Natural killer cell (primary cell): ENCODE data around the gene BLM. TPM values are rescaled to one million over a fixed set of nuclear protein-coding genes. Genes with fewer than 3 reads are reported as not detected.
"Not testable (repeated sequence)": the region's sequence is repeated elsewhere in the genome, so short reads cannot be mapped to it uniquely, and the experiment has no call there.

Experiments used
- ATAC-seq, 3 donors: fragments of 150-1000 bp in 2 of 3; fragments of 200-7000 bp in 1 of 3; cut with Tn5 transposase; 1 replicate in 1 of 3; 2 replicates in 2 of 3; pipeline ENCODE4 v1.10.0; 2021; ENCODE audit warnings: mild to moderate bottlenecking in 2 of 3, moderate library complexity in 2 of 3
- DNase-seq, 2 donors: peaks; one replicate each; pipeline versions ENCODE4 v3.0.0 to v3.0.0-alpha.2; 2013 to 2021; ENCODE audit warnings: mixed read lengths in 1 of 2
- H3K27ac ChIP-seq: one replicate; pipeline ENCODE4 v1.5.1; 2013; ENCODE audit warnings: mild to moderate bottlenecking, low read length
- H3K27me3 ChIP-seq: one replicate; pipeline ENCODE4 v1.6.1; 2013; ENCODE audit warnings: low read length; ENCODE audit not compliant: control insufficient read depth, insufficient read depth
- H3K36me3 ChIP-seq: one replicate; pipeline ENCODE4 v1.6.1; 2013; ENCODE audit warnings: low read length; ENCODE audit not compliant: control insufficient read depth, insufficient read depth
- H3K4me1 ChIP-seq: one replicate; pipeline ENCODE4 v1.6.1; 2013; ENCODE audit warnings: low read length; ENCODE audit not compliant: control insufficient read depth, insufficient read depth
- H3K4me3 ChIP-seq: one replicate; pipeline ENCODE4 v1.5.1; 2013; ENCODE audit warnings: low read length
- H3K9me3 ChIP-seq: one replicate; pipeline ENCODE4 v1.6.1; 2013; ENCODE audit warnings: low read length; ENCODE audit not compliant: control insufficient read depth, insufficient read depth
- H3K27ac Mint-ChIP-seq, 2 donors: one replicate each; pipeline ENCODE4 v1.8.0; 2022; ENCODE audit warnings: mild to moderate bottlenecking in 2 of 2, mixed read lengths in 2 of 2, moderate library complexity in 1 of 2
- H3K27me3 Mint-ChIP-seq, 2 donors: one replicate each; pipeline ENCODE4 v1.8.0; 2022; ENCODE audit warnings: low read depth in 2 of 2, mixed read lengths in 2 of 2
- H3K36me3 Mint-ChIP-seq: one replicate; pipeline ENCODE4 v1.8.0; 2022; ENCODE audit warnings: mixed read lengths
- H3K4me1 Mint-ChIP-seq, 2 donors: one replicate each; pipeline ENCODE4 v1.8.0; 2022; ENCODE audit warnings: mixed read lengths in 2 of 2
- H3K4me3 Mint-ChIP-seq: one replicate; pipeline ENCODE4 v1.8.0; 2022; ENCODE audit warnings: mild to moderate bottlenecking, moderate library complexity, mixed read lengths
- H3K9me3 Mint-ChIP-seq, 2 donors: one replicate each; pipeline ENCODE4 v1.8.0; 2022; ENCODE audit warnings: mixed read lengths in 2 of 2
- CTCF ChIP-seq: fragments of 200-600 bp; IDR thresholded peaks from one replicate; pipeline ENCODE4 v1.8.0; 2022; ENCODE audit warnings: antibody characterized with exemption
- WGBS: methylation state at CpG from one replicate; pipeline ENCODE4 v1.1.7; 2013; ENCODE audit warnings: missing lambda C conversion rate; ENCODE audit not compliant: insufficient coverage; 5-methylcytosine and 5-hydroxymethylcytosine counted together
- intact Hi-C: fragments of 100-400 bp; cut with micrococcal nuclease; formaldehyde crosslinking; loops from one replicate; pipeline ENCODE4 v1.14.2; 2022
- total RNA-seq, 4 donors: library from RNA; stranded (reverse); fragments of 120-200 nt in 1 of 4; gene quantifications; one replicate each; pipeline versions ENCODE4 v1.2.3 to v1.2.4, GENCODE V29; 2013 to 2022

BLM gene
- total RNA-seq, 3 donors from 2014 or later (not counting 1 experiment from before 2014, with no cell fraction given): 9.9 to 15.9 (median 14.1) TPM

- TF ChIP-seq CTCF: no peak
- Mint-ChIP-seq H3K27me3 (no peaks in the 10 kb centered on the region), H3K36me3 (no peaks in the 10 kb centered on the region), H3K4me1 (peaks cover 0 to 22% of the 10 kb centered on the region in 2 donors), H3K9me3 (no peaks in the 10 kb centered on the region), H3K4me3 (no peak overlapping the region), H3K27ac (peak overlapping the region in 1 of 2 donors; percentile 71)
- DNase-seq (no peak), ATAC-seq (peak in 1 of 3 donors; percentile 55)
- no peaks in the 10 kb centered on the region for H3K27me3 ChIP-seq
- intact Hi-C loops: no loop called here
- no CpG with 5 or more reads among the region's 1 CpG for WGBS
- no peak overlapping the region for H3K4me3 ChIP-seq
- no peaks in the 10 kb centered on the region for H3K9me3 ChIP-seq
- H3K36me3 ChIP-seq: no peaks in the 10 kb centered on the region
- H3K27ac ChIP-seq: no peak overlapping the region
- no peaks in the 10 kb centered on the region for H3K4me1 ChIP-seq
Measured at GRCh38 chr15:90735923-90736322, 18.8 kb downstream of the BLM start.

GRCh38 chr15:90740545-90740944, 23.4 kb downstream of the BLM start:
- H3K36me3 Mint-ChIP-seq, H3K27ac ChIP-seq, H3K27me3 ChIP-seq, H3K9me3 Mint-ChIP-seq, DNase-seq, H3K9me3 ChIP-seq, H3K36me3 ChIP-seq, H3K4me3 Mint-ChIP-seq, ATAC-seq, H3K4me3 ChIP-seq, intact Hi-C loops, H3K27me3 Mint-ChIP-seq, H3K4me1 ChIP-seq, H3K27ac Mint-ChIP-seq: not testable (repeated sequence)
- peaks cover 5 to 24% of the 10 kb centered on the region in 2 donors for H3K4me1 Mint-ChIP-seq
- WGBS: 77% methylated on average over 3 of the region's 3 CpGs

- WGBS: 30% methylated on average over 3 of the region's 3 CpGs
- Mint-ChIP-seq H3K4me1 (peaks cover 5 to 11% of the 10 kb centered on the region in 2 donors), H3K27me3 (no peaks in the 10 kb centered on the region), H3K4me3 (no peak overlapping the region), H3K27ac (no peak overlapping the region), H3K36me3 (no peaks in the 10 kb centered on the region), H3K9me3 (no peaks in the 10 kb centered on the region)
- Histone ChIP-seq H3K36me3 (no peaks in the 10 kb centered on the region), H3K27me3 (no peaks in the 10 kb centered on the region), H3K9me3 (no peaks in the 10 kb centered on the region), H3K4me3 (no peak overlapping the region), H3K27ac (no peak overlapping the region), H3K4me1 (no peaks in the 10 kb centered on the region)
- intact Hi-C loops: no loop called here
- peak in 1 of 2 donors; percentile 11 for DNase-seq
- TF ChIP-seq CTCF: no peak
- ATAC-seq: peak in 1 of 3 donors; percentile 48
Measured at GRCh38 chr15:90742087-90742486, 24.9 kb downstream of the BLM start.

- H3K27me3 Mint-ChIP-seq: no peaks in the 10 kb centered on the region
- Histone ChIP-seq H3K9me3 (no peaks in the 10 kb centered on the region), H3K27me3 (no peaks in the 10 kb centered on the region), H3K4me3 (no peak overlapping the region), H3K36me3 (no peaks in the 10 kb centered on the region), H3K4me1 (no peaks in the 10 kb centered on the region), H3K27ac (no peak overlapping the region)
- no peak overlapping the region for H3K4me3 Mint-ChIP-seq
- DNase-seq: no peak
- H3K27ac Mint-ChIP-seq: no peak overlapping the region
- intact Hi-C loops: no loop called here
- H3K4me1 Mint-ChIP-seq: peaks cover 5 to 9% of the 10 kb centered on the region in 2 donors
- ATAC-seq: no peak
- no peak for TF ChIP-seq CTCF
- WGBS: no CpG with 5 or more reads among the region's 1 CpG
- H3K9me3 Mint-ChIP-seq: no peaks in the 10 kb centered on the region
- no peaks in the 10 kb centered on the region for H3K36me3 Mint-ChIP-seq
Measured at GRCh38 chr15:90743407-90743806, 26.3 kb downstream of the BLM start.
